NCI-H82 treated with DMSO at 0.1 percent for 48 hours (cell line): Measurements from ENCODE around the gene CDC26.

Experiments
- DNase-seq: peaks from one replicate; lab custom pipeline; 2025; ENCODE audit not compliant: unreplicated experiment; lab: John Stamatoyannopoulos, UW

Gene CDC26

GRCh38 chr9:113275157-113276131 lies at the start of gene CDC26, which contains the start of gene PRPF4:
Gene CDC26 (minus strand): TSS chr9:113275572. CDS start chr9:113272507, 3,065 bp downstream.
Gene PRPF4 (plus strand): TSS chr9:113275658. CDS start chr9:113275744, 86 bp downstream.
- DNase-seq = peak; percentile 94

- DNase-seq = no peak
These were observed 47.3 kb upstream of the CDC26 start for GRCh38 chr9:113322671-113323070.

- no peak for DNase-seq
These were observed 44.7 kb upstream of the CDC26 start for GRCh38 chr9:113320051-113320450.

GRCh38 chr9:113319054-113319453 lies 43.7 kb upstream of the CDC26 start:
- DNase-seq = no peak

- DNase-seq = no peak
These were observed 42.4 kb upstream of the CDC26 start for GRCh38 chr9:113317777-113318176.

GRCh38 chr9:113316030-113316429 lies 40.7 kb upstream of the CDC26 start:
- no peak for DNase-seq

GRCh38 chr9:113315231-113315630 lies 39.9 kb upstream of the CDC26 start:
- DNase-seq = no peak

- no peak for DNase-seq
These were observed 37.9 kb upstream of the CDC26 start for GRCh38 chr9:113313261-113313660.

- no peak for DNase-seq
These were observed 36.6 kb upstream of the CDC26 start for GRCh38 chr9:113311961-113312360.

- DNase-seq = no peak
These were observed 35.2 kb upstream of the CDC26 start for GRCh38 chr9:113310538-113310937.

- peak; percentile 9 for DNase-seq
These were observed 33.9 kb upstream of the CDC26 start for GRCh38 chr9:113309204-113309813.

- DNase-seq = no peak
These were observed 32.1 kb upstream of the CDC26 start for GRCh38 chr9:113307396-113307975.

GRCh38 chr9:113306566-113306965 lies 31.2 kb upstream of the CDC26 start:
- DNase-seq = no peak

- no peak for DNase-seq
These were observed 27.5 kb upstream of the CDC26 start, which contains the start of gene RNF183 for GRCh38 chr9:113302792-113303418. Gene RNF183 (minus strand): TSS chr9:113303376. CDS start chr9:113298184, 5,192 bp downstream.

GRCh38 chr9:113301548-113301947 lies 26.2 kb upstream of the CDC26 start:
- no peak for DNase-seq

- DNase-seq = no peak
These were observed 24.5 kb upstream of the CDC26 start for GRCh38 chr9:113299800-113300292.

- DNase-seq = peak; percentile 79
These were observed 23.8 kb upstream of the CDC26 start for GRCh38 chr9:113298924-113299770.

- DNase-seq = peak; percentile 16
These were observed 22.9 kb upstream of the CDC26 start for GRCh38 chr9:113298311-113298710.

GRCh38 chr9:113296796-113297558 lies 21.6 kb upstream of the CDC26 start:
- DNase-seq = peak; percentile 79
